Activated gamma-delta T cell treated with Interleukin-2 at 50 U/mL for 16 hours (primary cell): Measurements from ENCODE around the gene CIB4.

Experiments
- DNase-seq: peaks from one replicate; pipeline ENCODE4 v3.0.0-alpha.2; 2020

CIB4 gene

GRCh38 chr2:26639685-26640243 is 1.4 kb downstream of the CIB4 start:
- no peak for DNase-seq

- DNase-seq: no peak
These were observed 3.3 kb downstream of the CIB4 start for GRCh38 chr2:26637811-26638310.

DNA sequence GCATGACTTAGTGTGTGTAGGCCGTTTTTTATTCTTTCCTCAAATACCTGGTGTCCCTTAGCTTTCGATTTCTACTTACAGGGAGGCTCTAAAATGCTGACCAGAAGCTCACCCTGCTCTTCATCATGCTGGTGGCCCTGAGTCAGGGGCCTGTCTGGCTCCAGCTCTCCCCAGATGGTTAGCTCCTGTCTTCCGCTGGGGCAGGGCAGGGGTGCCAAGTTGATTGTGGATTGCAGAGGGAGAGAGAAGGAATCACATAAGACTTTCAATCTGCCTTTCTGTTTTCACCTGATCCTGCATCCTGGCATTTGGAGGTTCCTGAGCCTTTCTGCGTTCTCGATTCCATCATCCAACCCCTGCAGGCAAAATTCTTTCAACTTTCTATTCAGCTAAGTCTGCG is 4.2 kb downstream of the CIB4 start:
- no peak for DNase-seq

DNA sequence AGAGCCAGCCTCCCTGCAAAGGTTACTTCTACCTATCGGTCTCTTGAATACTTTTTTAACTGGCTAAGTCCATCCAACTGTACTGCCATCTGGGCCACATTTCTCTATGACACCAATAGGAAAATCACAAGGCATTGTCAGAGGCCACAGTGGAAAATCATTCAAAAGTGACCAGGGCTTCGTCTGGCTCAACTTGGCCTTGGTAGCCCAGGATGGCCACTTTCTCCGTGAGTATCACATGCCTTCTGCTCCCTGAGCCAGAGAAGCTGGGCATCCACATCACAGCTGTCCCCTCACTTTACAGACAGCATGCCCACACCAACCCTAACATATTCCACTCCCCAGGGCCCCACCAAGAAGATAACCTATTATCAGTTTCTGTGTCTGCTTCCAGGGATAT is 5.8 kb downstream of the CIB4 start:
- no peak for DNase-seq

GRCh38 chr2:26634636-26635230 is 6.4 kb downstream of the CIB4 start:
- DNase-seq: no peak

GRCh38 chr2:26633993-26634595 is 7.1 kb downstream of the CIB4 start:
- DNase-seq: no peak

- DNase-seq: no peak
These were observed 7.7 kb downstream of the CIB4 start for GRCh38 chr2:26633351-26633945.

DNA sequence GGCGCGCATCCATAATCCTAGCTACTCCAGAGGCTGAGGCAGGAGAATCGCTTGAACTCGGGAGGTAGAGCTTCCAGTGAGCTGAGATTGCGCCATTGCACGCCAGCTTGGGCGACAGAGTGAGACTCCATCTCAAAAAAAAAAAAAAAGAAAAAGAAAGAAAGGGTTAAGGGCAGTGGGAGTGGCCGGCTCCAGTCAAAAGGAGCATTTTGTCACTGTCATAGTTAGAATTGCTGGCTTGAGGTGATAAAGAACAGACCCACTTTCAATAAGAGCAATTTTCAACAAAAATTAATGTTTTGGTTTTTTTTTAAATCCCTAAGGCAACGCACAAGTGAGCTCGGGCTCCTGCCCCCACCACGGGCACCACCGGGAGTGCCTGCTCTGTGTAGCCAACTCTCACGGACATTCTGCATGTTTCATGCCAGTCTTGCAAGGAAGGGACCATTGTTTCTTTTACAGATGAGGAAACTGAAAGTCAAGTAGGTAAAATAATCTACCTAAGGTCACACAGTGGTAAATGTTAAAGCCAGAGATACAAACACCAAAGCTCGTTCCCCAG is 8.5 kb downstream of the CIB4 start:
- DNase-seq: no peak

DNA sequence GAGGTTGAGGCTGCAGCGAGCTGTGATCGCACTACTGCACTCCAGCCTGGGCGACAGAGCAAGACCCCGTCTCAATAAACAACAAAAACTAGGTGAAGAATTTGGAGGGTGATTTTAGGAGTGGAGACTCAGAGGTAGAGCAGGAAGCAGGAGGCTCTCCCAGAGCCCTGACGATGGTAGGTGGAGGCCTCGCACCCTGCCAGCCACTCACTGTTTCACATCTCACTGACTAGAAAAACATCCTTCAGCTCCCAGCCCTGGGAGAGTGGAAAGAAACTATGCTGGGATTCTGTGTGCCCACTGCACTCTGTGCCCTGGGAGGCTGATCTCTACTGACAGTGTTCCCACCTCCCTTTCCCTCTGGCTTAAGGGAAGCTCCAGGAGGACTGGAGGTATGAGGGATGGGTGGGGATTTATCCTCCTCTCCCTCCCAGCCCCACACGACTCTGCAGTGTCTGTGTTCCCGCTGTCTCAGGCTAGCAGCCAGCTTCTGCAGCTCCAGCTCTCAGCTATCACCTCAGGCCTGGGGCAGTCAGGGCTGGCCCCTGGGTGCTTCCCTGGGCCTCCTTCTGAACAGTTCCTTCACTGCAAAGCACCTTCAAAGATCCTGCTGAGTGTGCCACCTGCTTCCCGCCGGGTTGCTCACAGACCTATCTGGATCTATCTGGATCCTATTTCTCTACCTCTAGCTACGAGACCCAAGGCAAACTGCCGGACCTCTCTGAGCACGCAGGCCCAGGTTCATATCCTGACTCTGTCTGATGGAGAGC is 9.6 kb downstream of the CIB4 start:
- no peak for DNase-seq

- no peak for DNase-seq
These were observed 10.4 kb downstream of the CIB4 start for GRCh38 chr2:26630669-26631360.

GRCh38 chr2:26630235-26630634 is 10.9 kb downstream of the CIB4 start:
- DNase-seq: no peak

GRCh38 chr2:26629751-26630150 is 11.4 kb downstream of the CIB4 start:
- no peak for DNase-seq

GRCh38 chr2:26629346-26629630 is 11.9 kb downstream of the CIB4 start:
- no peak for DNase-seq

GRCh38 chr2:26628561-26629345 is 12.4 kb downstream of the CIB4 start:
- no peak for DNase-seq

GRCh38 chr2:26627350-26628105 is 13.6 kb downstream of the CIB4 start:
- DNase-seq: no peak

GRCh38 chr2:26626606-26627005 is 14.6 kb downstream of the CIB4 start:
- no peak for DNase-seq

DNA sequence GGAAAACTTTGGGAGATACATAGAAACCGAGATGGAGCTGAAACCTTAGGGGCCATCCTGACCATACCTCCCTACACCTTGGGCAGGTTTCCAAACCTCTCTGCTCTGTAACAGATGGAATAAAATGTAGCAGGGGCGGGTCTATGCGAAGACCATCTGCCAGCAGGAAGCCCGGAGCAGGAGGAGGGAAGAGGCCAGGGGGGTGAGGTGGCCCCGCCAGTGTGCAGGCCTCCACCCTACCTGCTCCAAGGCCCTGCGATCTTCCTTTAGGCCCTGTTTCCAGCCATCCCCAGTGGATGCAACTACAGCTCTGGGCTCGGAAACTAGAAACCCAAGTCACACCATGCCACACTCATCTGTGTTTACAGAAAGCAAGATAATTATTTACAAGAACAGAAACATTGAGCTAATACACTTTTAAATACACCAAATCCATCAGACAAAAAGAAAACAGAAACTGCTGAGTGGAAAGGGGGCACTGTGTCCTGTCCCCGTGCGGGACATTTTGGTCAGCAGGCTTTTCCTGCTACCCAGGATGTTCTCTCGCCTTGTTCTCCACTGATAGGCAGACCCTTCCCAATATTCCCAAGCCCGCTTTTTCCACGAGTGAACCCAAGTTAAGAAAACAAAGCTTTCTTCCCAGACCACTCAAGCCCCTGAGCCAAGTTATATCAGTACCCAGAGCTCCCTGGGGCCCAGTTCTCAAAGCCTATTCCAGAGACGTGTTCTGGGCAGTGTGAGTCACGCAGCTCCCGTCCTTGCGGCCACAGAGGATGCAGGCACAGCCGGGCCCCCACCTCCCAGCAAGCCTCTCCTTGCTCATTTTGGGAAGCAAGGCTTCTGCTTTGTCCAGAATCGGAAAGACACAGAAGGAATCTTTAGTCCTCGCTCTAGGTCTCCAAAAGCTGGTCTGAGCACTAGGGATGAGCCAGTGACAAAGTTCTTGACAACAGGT is 17.3 kb downstream of the CIB4 start:
- DNase-seq: no peak

GRCh38 chr2:26621469-26622199 is 19.5 kb downstream of the CIB4 start:
- no peak for DNase-seq

DNA sequence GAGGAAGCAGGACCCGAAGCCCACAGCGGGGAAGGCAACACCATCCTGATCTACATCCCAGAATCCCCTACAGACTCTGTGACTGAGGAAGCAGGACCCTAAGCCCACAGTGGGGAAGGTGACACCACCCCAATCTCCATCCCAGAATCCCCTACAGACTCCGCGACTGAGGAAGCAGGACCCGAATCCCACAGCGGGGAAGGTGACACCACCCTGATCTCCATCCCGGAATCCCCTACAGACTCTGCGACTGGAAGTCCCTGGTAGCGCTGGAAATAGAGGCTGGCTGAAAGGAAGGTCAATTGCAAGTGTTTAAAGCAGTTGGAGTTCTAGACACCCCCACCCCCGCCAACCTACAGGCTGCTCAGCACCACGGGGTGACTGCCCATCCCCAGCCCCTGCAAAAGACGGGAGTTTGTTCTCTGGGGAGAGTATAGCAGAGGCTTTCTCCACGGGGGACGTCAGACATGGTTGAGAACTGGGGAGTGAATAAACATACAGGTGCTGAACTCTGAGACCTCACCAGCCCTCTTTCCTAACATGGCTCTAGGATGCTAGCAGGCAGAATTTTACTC is 21.0 kb downstream of the CIB4 start:
- no peak for DNase-seq
